Measurements from ENCODE around the gene MYO5B.

The MYO5B gene

GRCh38 chr18:50171406-50171805 lies 23.5 kb downstream of the MYO5B start:
- Histone ChIP-seq H4K20me1 (ENCODE audit: low read depth, low read length) (no peaks in the 10 kb centered on the region), H3K27me3 (ENCODE audit: low read length) (no peaks in the 10 kb centered on the region), H3K36me3 (ENCODE audit: low read length) (no peaks in the 10 kb centered on the region), H3K79me2 (ENCODE audit: insufficient read depth, low read length) (no peaks in the 10 kb centered on the region), H3K27ac (ENCODE audit: low read depth, low read length) (no peak overlapping the region), H3K4me2 (ENCODE audit: low read depth, low read length, poor library complexity, severe bottlenecking) (no peak overlapping the region), H3K9me2 (replicated peaks; ENCODE audit: insufficient read depth, low read length) (no peaks in the 10 kb centered on the region), H2AFZ (ENCODE audit: low read depth, low read length, severe bottlenecking) (no peak overlapping the region), H3K9ac (ENCODE audit: low read length) (no peak overlapping the region), H3K9me3 (ENCODE audit: insufficient read depth, low read length) (no peaks in the 10 kb centered on the region), H3K4me3 (ENCODE audit: insufficient read depth, low read length, poor library complexity, severe bottlenecking) (no peak overlapping the region), H3F3A (ENCODE audit: insufficient read depth) (no peaks in the 10 kb centered on the region)
- TF ChIP-seq EZH2phosphoT487 (conservative IDR thresholded peaks at IDR 0.05; ENCODE audit: low read length), result no peak
- no peak for TF ChIP-seq CTCF (IDR thresholded peaks at IDR 0.05; ENCODE audit: insufficient read depth, low read length, poor library complexity, severe bottlenecking)

GRCh38 chr18:50170004-50170403 lies 24.9 kb downstream of the MYO5B start:
- no peak overlapping the region for H3K9ac ChIP-seq (ENCODE audit: low read length)
- no peak overlapping the region for H3K4me3 ChIP-seq (ENCODE audit: insufficient read depth, low read length, poor library complexity, severe bottlenecking)
- H3K79me2 ChIP-seq (ENCODE audit: insufficient read depth, low read length), result no peaks in the 10 kb centered on the region
- H4K20me1 ChIP-seq (ENCODE audit: low read depth, low read length), result no peaks in the 10 kb centered on the region
- no peaks in the 10 kb centered on the region for H3K36me3 ChIP-seq (ENCODE audit: low read length)
- H3K27ac ChIP-seq (ENCODE audit: low read depth, low read length), result no peak overlapping the region
- no peaks in the 10 kb centered on the region for H3K9me3 ChIP-seq (ENCODE audit: insufficient read depth, low read length)
- H3F3A ChIP-seq (ENCODE audit: insufficient read depth), result no peaks in the 10 kb centered on the region
- no peak overlapping the region for H3K4me2 ChIP-seq (ENCODE audit: low read depth, low read length, poor library complexity, severe bottlenecking)
- no peaks in the 10 kb centered on the region for H3K27me3 ChIP-seq (ENCODE audit: low read length)
- no peak overlapping the region for H2AFZ ChIP-seq (ENCODE audit: low read depth, low read length, severe bottlenecking)
- no peaks in the 10 kb centered on the region for H3K9me2 ChIP-seq (replicated peaks; ENCODE audit: insufficient read depth, low read length)
- no peak for TF ChIP-seq EZH2phosphoT487 (conservative IDR thresholded peaks at IDR 0.05; ENCODE audit: low read length)
- no peak for TF ChIP-seq CTCF (IDR thresholded peaks at IDR 0.05; ENCODE audit: insufficient read depth, low read length, poor library complexity, severe bottlenecking)

- no peak for TF ChIP-seq EZH2phosphoT487 (conservative IDR thresholded peaks at IDR 0.05; ENCODE audit: low read length)
- no peak for TF ChIP-seq CTCF (IDR thresholded peaks at IDR 0.05; ENCODE audit: insufficient read depth, low read length, poor library complexity, severe bottlenecking)
- H3K4me3 ChIP-seq (ENCODE audit: insufficient read depth, low read length, poor library complexity, severe bottlenecking), result no peak overlapping the region
- H4K20me1 ChIP-seq (ENCODE audit: low read depth, low read length), result no peaks in the 10 kb centered on the region
- H3K9me3 ChIP-seq (ENCODE audit: insufficient read depth, low read length), result no peaks in the 10 kb centered on the region
- no peaks in the 10 kb centered on the region for H3K79me2 ChIP-seq (ENCODE audit: insufficient read depth, low read length)
- H3K36me3 ChIP-seq (ENCODE audit: low read length), result no peaks in the 10 kb centered on the region
- no peak overlapping the region for H3K27ac ChIP-seq (ENCODE audit: low read depth, low read length)
- H3K27me3 ChIP-seq (ENCODE audit: low read length), result no peaks in the 10 kb centered on the region
- no peak overlapping the region for H2AFZ ChIP-seq (ENCODE audit: low read depth, low read length, severe bottlenecking)
- no peaks in the 10 kb centered on the region for H3K9me2 ChIP-seq (replicated peaks; ENCODE audit: insufficient read depth, low read length)
- no peaks in the 10 kb centered on the region for H3F3A ChIP-seq (ENCODE audit: insufficient read depth)
- H3K9ac ChIP-seq (ENCODE audit: low read length), result no peak overlapping the region
- H3K4me2 ChIP-seq (ENCODE audit: low read depth, low read length, poor library complexity, severe bottlenecking), result no peak overlapping the region
These were observed 25.8 kb downstream of the MYO5B start for GRCh38 chr18:50169149-50169548.
